RWPE2 (cell line): ENCODE data around the gene RFLNA.

Experiments
- ATAC-seq: fragments of 200-7000 bp; cut with Tn5 transposase; 3 replicates; pipeline ENCODE4 v1.9.1; 2021; ENCODE audit warnings: low read depth
- DNase-seq: peaks from one replicate; pipeline ENCODE4 v3.0.0-alpha.2; 2020; ENCODE audit warnings: low spot score
- H3K27ac ChIP-seq: fragments of 450-650 bp; 2 replicates; pipeline ENCODE4 v1.5.1; 2017; ENCODE audit warnings: mild to moderate bottlenecking; ENCODE audit not compliant: poor library complexity, severe bottlenecking
- H3K27me3 ChIP-seq: fragments of 250-450 bp; sonication (Bioruptor Pico); 2 replicates; pipeline ENCODE4 v1.5.1; 2021; ENCODE audit warnings: mild to moderate bottlenecking, moderate library complexity; ENCODE audit not compliant: insufficient read depth, poor library complexity, severe bottlenecking
- H3K36me3 ChIP-seq: fragments of 250-450 bp; sonication (Bioruptor Pico); 2 replicates; pipeline ENCODE4 v1.5.1; 2020; ENCODE audit warnings: low read depth, mild to moderate bottlenecking, moderate library complexity
- H3K4me1 ChIP-seq: fragments of 250-450 bp; sonication (Bioruptor Pico); 2 replicates; pipeline ENCODE4 v1.5.1; 2021; ENCODE audit warnings: mild to moderate bottlenecking, moderate library complexity; ENCODE audit not compliant: insufficient read depth, poor library complexity, severe bottlenecking
- H3K4me3 ChIP-seq: fragments of 250-450 bp; sonication (Bioruptor Pico); 2 replicates; pipeline ENCODE4 v1.5.1; 2021; ENCODE audit warnings: mild to moderate bottlenecking, moderate library complexity; ENCODE audit not compliant: severe bottlenecking
- H3K9me3 ChIP-seq: fragments of 250-450 bp; sonication (Bioruptor Pico); 2 replicates; pipeline ENCODE4 v1.5.1; 2021; ENCODE audit warnings: mild to moderate bottlenecking, moderate library complexity; ENCODE audit not compliant: severe bottlenecking
- TF ChIP-seq, protein P1 (sequence below): fragments of 450-650 bp; IDR thresholded peaks from one replicate; pipeline ENCODE4 v1.5.1; 2017; ENCODE audit warnings: mild to moderate bottlenecking, moderate library complexity; ENCODE audit not compliant: poor library complexity, severe bottlenecking

RFLNA gene

DNA sequence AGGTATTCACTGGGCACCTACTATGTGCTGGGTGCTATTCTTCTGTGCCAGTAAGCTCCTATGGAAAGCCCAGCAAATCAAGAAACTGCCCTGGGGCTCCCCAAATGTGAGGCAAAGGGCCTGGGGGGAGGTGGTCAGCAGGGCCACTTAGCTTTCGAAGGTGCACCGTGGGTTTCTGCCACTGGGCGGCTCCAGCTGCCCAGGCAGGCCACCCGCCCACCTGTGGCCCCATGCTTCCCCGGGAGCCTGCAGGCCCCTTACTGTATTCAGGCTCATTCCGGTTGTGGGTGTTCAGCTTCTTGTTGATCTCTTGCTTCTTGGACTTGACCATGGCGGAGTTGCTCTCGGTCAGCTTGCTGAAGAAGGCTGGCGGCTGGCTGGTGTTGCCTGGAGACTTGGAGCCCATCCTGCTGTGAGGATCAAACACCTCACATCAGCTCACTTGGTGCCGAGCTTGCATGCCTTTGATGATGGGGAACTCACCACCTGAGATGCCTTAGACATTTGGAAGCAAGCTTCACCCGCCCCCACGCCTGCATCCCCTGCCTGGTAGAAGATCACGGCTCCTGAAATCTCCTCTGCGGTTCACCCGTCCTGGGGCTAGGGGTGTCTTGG lies 37.3 kb downstream of the RFLNA start:
- Histone ChIP-seq H3K9me3 (no peaks in the 10 kb centered on the region), H3K27ac (no peak overlapping the region), H3K27me3 (no peaks in the 10 kb centered on the region), H3K4me3 (no peak overlapping the region), H3K4me1 (no peaks in the 10 kb centered on the region), H3K36me3 (peaks cover 93% of the 10 kb centered on the region)
- TF ChIP-seq, protein P1, sequence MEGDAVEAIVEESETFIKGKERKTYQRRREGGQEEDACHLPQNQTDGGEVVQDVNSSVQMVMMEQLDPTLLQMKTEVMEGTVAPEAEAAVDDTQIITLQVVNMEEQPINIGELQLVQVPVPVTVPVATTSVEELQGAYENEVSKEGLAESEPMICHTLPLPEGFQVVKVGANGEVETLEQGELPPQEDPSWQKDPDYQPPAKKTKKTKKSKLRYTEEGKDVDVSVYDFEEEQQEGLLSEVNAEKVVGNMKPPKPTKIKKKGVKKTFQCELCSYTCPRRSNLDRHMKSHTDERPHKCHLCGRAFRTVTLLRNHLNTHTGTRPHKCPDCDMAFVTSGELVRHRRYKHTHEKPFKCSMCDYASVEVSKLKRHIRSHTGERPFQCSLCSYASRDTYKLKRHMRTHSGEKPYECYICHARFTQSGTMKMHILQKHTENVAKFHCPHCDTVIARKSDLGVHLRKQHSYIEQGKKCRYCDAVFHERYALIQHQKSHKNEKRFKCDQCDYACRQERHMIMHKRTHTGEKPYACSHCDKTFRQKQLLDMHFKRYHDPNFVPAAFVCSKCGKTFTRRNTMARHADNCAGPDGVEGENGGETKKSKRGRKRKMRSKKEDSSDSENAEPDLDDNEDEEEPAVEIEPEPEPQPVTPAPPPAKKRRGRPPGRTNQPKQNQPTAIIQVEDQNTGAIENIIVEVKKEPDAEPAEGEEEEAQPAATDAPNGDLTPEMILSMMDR, result no peak
- DNase-seq (no peak), ATAC-seq (no peak)

DNA sequence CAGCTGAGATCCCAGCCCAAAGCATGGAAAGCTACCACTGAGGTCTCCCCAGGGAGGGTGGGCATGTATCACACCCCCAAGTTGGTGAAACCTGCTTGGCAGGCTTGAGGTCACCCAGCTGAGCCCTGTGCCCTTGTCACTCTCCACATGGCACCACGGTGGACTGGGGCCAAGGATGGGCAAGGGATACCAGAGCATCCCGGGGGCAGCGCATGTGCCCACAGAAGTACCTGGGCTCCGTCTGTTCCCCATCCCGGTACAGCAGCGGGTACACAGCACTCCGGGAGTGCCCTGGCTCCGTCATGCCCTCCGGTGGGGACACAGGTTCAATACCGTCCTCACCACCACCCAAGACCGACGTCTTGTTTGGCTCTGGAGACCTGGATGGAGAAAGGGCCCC lies 38.0 kb downstream of the RFLNA start:
- Histone ChIP-seq H3K27ac (no peak overlapping the region), H3K4me1 (no peaks in the 10 kb centered on the region), H3K9me3 (no peaks in the 10 kb centered on the region), H3K4me3 (no peak overlapping the region), H3K36me3 (peaks cover 96% of the 10 kb centered on the region), H3K27me3 (no peaks in the 10 kb centered on the region)
- DNase-seq, result no peak
- ATAC-seq, result no peak
- TF ChIP-seq, protein P1, result no peak

DNA sequence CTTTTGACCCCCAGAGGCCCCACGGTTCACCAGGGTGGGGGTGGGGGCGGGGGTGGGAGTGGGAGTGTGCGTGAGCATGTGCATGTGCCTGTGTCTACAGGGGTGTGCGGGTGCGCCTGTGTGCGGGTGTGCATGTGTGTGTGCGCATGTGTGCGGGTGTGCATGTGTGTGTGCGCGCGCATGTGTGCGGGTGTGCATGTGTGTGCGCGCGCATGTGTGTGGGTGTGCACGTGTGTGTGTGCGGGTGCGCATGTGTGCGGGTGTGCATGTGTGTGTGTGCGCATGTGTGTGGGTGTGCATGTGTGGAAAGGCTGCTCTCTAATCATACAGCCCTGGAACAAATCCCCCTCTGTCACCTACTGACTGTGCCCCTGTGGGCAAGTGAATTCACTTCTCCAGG lies 38.8 kb downstream of the RFLNA start:
- Histone ChIP-seq H3K27me3 (no peaks in the 10 kb centered on the region), H3K9me3 (no peaks in the 10 kb centered on the region), H3K4me3 (no peak overlapping the region), H3K36me3 (peaks cover 92% of the 10 kb centered on the region), H3K27ac (no peak overlapping the region), H3K4me1 (no peaks in the 10 kb centered on the region)
- TF ChIP-seq, protein P1, result no peak
- DNase-seq (no peak), ATAC-seq (no peak)

DNA sequence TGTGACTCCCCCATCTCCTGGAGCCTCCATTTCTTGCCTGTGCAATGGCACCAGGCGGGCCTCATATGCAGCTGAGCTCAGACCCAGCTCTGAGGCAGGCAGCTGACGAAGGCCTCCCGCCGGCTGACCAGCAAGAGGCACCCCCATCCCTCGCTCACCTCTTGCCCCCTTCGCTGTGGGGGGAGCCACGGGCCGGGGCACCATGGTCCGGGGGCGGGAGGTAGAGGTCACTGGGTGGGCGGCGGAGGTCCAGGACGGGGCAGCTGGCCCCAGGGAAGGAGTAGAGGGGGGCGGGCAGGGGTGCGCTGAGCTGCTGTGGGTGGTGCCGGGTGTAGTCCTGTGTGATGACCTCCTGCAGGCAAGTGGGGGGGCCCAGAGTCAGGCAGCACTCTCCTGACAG lies 39.4 kb downstream of the RFLNA start:
- Histone ChIP-seq H3K9me3 (no peaks in the 10 kb centered on the region), H3K4me1 (no peaks in the 10 kb centered on the region), H3K36me3 (peaks cover 86% of the 10 kb centered on the region), H3K4me3 (no peak overlapping the region), H3K27ac (no peak overlapping the region), H3K27me3 (no peaks in the 10 kb centered on the region)
- TF ChIP-seq, protein P1, result no peak
- no peak for ATAC-seq
- DNase-seq, result no peak

DNA sequence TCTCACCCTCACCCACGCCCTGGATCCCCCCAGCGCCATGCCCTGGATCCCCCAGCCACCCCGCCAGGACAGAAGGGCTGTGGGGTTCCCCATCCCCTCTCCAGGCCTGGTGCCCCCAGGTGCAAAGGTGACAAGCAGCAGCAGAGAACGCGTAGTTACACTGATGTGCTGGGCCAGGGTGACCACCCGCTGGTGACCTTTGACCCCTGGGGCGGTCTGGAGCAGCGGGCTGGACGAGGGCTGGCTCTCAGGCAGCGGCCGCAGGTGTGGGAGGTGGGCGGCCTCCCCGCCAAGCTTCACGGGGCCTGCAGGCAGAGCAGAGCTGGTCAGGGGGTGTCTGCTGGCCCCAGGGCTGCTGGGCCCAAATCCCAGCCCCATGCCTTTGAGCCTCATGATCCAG lies 40.1 kb downstream of the RFLNA start:
- Histone ChIP-seq H3K27me3 (no peaks in the 10 kb centered on the region), H3K4me1 (no peaks in the 10 kb centered on the region), H3K4me3 (no peak overlapping the region), H3K9me3 (no peaks in the 10 kb centered on the region), H3K36me3 (peaks cover 81% of the 10 kb centered on the region), H3K27ac (no peak overlapping the region)
- DNase-seq (no peak), ATAC-seq (no peak)
- TF ChIP-seq, protein P1, result no peak
